VCaP (cell line): ENCODE results near the gene RBM25.
"Not testable (repeated sequence)": the region's sequence is repeated elsewhere in the genome, so short reads cannot be mapped to it uniquely, and the experiment has no call there.

Source experiments
- H3K27ac ChIP-seq: fragments of 450-650 bp; 2 replicates; pipeline ENCODE4 v1.5.1; 2017
- TF ChIP-seq, protein P1 (sequence below): fragments of 450-650 bp; conservative IDR thresholded peaks from 2 replicates; pipeline ENCODE4 v1.5.1; 2017; ENCODE audit warnings: mild to moderate bottlenecking, moderate library complexity

The RBM25 gene

DNA sequence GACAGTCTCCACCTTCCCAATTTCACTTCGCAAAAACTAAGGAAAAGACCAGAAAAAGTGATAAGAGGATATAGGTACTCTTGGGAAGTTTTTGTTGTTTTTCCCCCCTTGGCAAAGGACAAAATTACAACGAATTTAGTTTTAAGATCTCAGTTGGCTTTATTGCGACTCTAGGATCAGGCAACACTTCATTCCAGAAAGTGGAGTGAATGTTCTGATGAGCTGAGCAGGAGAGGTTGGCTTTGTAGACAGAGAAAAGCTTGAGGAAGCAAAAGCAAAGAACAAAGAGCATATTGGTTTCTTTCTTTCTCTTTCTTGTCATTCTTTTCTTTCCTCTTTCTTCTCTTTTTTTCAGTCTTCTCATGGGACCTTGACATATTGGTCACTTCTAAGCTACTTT is 30.8 kb upstream of the RBM25 start:
- TF ChIP-seq, protein P1, sequence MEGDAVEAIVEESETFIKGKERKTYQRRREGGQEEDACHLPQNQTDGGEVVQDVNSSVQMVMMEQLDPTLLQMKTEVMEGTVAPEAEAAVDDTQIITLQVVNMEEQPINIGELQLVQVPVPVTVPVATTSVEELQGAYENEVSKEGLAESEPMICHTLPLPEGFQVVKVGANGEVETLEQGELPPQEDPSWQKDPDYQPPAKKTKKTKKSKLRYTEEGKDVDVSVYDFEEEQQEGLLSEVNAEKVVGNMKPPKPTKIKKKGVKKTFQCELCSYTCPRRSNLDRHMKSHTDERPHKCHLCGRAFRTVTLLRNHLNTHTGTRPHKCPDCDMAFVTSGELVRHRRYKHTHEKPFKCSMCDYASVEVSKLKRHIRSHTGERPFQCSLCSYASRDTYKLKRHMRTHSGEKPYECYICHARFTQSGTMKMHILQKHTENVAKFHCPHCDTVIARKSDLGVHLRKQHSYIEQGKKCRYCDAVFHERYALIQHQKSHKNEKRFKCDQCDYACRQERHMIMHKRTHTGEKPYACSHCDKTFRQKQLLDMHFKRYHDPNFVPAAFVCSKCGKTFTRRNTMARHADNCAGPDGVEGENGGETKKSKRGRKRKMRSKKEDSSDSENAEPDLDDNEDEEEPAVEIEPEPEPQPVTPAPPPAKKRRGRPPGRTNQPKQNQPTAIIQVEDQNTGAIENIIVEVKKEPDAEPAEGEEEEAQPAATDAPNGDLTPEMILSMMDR = no peak
- peak overlapping the region; percentile 52 for H3K27ac ChIP-seq

DNA sequence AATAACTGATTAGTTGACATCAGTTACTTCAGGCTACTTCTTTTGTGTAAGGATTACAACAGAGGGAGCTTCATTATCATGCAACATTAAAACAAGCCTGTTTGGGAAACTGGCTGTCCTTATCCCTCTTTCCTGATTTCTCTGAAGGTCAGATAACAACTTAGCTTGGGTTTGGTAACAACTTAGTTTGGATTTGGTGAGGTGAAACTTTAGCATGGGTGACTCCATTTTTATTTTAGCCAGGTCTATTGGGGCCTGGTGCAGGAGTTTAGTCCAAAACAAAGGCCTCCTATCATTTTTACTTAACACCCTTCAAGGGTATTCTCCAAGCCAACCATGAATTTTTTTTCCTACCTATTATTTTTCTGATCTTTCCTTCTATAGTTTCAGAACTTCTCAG is 30.4 kb upstream of the RBM25 start:
- TF ChIP-seq, protein P1 = no peak
- no peak overlapping the region for H3K27ac ChIP-seq

DNA sequence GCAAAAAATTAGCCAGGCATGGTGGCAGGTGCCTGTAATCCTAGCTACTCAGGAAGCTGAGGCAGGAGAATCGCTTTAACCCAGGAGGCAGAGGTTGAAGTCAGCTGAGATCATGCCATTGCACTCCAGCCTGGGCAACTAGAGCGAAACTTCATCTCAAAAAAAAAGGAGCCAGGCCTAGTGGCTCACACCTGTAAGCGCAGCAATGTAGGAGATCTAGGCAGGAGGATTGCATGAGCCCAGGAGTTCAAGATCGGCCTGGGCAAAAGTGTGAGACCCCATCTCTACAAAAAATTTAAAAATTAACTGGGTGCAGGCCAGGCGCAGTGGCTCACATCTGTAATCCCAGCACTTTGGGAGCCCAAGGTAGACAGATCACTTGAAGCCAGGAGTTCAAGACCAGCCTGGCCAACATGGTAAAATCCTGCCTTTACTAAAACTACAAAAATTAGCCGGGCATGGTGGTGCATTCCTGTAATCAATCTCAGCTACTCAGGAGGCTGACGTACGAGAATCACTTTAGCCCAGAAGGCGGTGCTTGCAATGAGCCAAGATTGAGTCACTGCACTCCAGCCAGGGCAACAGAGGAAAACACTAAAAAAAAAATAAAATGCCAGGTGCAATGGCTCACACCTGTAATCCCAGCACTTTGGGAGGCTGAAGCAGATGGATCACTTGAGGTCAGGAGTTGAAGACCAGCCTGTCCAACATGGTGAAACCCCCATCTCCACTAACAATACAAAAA is 21.5 kb upstream of the RBM25 start:
- H3K27ac ChIP-seq = not testable (repeated sequence)

DNA sequence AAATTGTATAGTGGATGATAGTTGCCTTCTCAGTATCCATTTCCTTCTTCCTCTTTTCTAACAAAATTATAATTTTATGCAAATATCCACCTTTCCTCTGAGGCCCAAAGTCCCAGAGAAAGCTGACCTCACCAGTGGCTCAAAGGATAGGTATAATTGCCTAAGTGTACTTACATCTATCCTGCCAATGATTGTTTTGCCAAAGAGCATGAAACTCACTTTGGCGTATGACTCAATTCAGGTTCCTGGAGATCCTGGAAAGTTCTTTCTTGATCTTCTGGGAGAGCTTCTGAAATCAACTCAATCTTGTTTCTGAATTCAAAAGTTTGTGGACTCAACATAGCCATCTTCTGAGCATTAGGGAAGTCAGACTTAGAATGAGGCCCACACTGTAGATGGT is 10.5 kb upstream of the RBM25 start:
- no peak overlapping the region for H3K27ac ChIP-seq
- TF ChIP-seq, protein P1 = no peak

DNA sequence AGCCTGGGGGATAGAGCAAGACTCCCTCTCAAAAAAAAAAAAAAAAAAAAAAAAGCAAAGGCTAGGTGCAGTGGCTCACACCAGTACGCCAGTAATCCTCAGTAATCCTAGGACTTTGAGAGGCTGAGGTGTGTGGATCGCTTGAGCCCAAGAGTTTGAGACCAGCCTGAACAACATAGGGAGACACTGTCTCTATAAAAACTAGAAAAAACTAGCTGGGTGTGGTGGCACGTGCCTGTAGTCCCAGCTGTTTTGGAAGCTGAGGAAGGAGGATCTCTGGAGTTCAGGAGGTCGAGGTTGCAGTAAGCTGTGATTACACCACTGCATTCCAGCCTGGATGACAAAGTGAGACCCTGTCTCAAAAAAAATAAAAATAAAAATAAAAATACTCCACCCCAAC is 8.9 kb upstream of the RBM25 start:
- no peak overlapping the region for H3K27ac ChIP-seq
- TF ChIP-seq, protein P1 = no peak

DNA sequence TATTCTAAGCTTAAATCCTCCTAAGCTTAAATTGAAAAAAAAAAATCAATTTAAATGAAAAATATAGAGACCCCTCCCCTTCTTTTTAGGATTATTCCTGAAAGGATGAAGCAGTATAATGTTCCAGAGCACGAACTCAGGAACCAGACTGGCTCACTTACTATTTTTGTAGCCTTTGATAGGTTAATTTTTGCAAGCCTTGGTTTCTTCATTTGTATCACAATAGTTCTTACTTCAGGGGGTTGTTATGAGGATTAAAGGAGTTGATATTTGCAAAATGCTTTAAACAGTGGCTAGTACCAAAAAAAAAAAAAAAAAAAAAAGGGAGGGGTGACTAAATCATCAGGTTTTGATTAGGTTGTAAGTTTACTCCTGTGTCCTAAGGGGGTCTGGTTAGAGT is 3.1 kb upstream of the RBM25 start:
- TF ChIP-seq, protein P1 = no peak
- no peak overlapping the region for H3K27ac ChIP-seq

DNA sequence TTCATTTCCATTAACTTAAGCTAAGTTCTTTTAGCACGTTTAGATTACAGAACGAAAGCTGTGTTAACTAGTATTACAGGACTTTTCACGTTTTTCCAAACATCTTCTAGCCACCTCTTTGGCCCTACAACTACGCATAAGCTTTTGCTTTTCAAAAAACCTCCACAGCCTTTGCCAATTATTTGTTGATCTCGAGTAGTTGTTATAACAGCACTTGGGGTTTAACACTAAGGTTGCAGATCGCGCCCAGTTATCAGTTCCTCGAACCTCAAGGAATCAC is 450 bp upstream of the RBM25 start:
- H3K27ac ChIP-seq = peak overlapping the region; percentile 95
- TF ChIP-seq, protein P1 = no peak

DNA sequence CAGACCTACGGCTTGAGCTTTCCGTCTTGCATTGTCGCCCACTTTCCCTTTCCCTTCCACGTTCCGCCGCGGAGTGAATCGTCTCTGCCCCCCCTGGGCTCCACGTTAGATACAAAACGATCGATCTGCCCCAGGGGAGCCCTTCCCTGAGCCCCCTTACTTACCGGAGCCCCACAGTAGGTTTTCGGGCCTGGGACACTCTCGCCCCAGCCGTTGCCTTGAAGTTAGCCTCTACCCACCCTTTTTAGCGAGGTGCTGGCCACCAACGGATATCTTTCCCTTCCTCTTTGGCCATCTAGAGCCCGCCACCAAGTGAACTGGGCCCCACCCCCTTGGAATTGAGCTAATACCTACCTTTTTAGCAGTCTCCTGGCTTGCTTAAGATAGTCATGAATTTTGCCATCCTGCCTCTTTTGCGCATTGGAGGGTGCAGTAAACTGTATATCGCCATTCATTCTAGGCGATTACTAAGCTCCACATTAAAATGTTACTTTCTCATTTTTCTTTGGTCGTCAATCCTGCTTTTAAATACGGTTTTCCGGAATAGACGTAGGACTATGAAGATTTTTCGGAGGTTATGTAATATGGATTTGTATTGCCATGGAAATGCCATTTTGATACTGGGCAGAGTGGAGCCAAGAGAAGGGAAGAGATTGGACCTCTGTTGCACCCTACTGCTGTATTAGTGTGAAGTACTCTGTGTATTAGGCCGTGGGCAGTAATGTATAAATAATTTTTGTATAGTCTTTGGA is 764 bp downstream of the RBM25 start:
- peak overlapping the region; percentile 95 for H3K27ac ChIP-seq
- TF ChIP-seq, protein P1 = no peak
